Loucy (cell line): Measurements from ENCODE around the gene LPP.

Source experiments
- CTCF ChIP-seq: fragments of 200-600 bp; sonication (generic); conservative IDR thresholded peaks from 2 replicates; pipeline ENCODE4 v1.5.1; 2014; ENCODE audit warnings: mild to moderate bottlenecking, antibody characterized with exemption, low read length
- EZH2phosphoT487 ChIP-seq: fragments of 200-600 bp; IDR thresholded peaks from 2 replicates; pipeline ENCODE4 v1.6.1; 2018; ENCODE audit warnings: antibody characterized with exemption, mild to moderate bottlenecking, moderate library complexity, borderline replicate concordance

- TF ChIP-seq CTCF, result no peak
- no peak for TF ChIP-seq EZH2phosphoT487
Measured at GRCh38 chr3:188745031-188745430, 591.1 kb downstream of the LPP start.
